Measurements from ENCODE around the gene MAP1B. TPM values are rescaled to one million over a fixed set of nuclear protein-coding genes. Genes with fewer than 3 reads are reported as not detected.

The MAP1B gene
- total RNA-seq, 1 experiment from 2014 or later, result 195 TPM

DNA sequence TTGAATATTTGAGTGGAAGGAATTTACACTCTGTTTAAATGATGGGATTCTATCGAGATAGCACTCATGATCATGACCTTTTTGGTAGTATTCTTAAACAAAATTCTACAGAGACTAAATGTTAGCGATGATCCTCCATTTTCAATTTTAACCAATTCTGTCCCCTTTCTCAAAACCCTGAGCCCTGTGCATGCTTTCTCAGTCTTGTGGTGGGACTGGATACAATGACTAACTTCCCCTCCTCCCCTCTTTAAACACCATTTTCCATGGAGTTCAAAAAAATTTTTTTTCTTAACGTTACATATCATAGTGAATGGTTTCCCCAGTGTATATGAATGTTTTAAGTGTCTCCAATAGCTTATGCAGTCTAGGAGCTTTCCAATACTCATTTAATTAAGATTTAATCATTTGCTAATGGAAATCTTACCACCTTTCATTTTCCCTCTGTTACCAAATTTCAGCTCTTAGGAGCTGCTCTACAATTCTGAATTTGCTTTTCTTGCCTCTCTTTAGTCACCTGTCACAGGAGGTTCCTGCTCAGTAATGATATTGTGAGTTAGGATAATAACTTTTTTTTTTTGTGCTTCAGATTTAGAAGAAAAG lies 101.2 kb downstream of the MAP1B start:
- peaks cover 65% of the 10 kb centered on the region for H3K4me1 ChIP-seq (replicated peaks)
- no peaks in the 10 kb centered on the region for H3K9me3 ChIP-seq (replicated peaks)
- no peaks in the 10 kb centered on the region for H3K27me3 ChIP-seq (replicated peaks)
- no peak overlapping the region for H3K27ac ChIP-seq
- H3K4me3 ChIP-seq, result no peak overlapping the region
- H3K36me3 ChIP-seq, result peaks cover 60% of the 10 kb centered on the region
- DNase-seq (ENCODE audit: low read depth in 1 of 2, low spot score in 2 of 2), result no peak

DNA sequence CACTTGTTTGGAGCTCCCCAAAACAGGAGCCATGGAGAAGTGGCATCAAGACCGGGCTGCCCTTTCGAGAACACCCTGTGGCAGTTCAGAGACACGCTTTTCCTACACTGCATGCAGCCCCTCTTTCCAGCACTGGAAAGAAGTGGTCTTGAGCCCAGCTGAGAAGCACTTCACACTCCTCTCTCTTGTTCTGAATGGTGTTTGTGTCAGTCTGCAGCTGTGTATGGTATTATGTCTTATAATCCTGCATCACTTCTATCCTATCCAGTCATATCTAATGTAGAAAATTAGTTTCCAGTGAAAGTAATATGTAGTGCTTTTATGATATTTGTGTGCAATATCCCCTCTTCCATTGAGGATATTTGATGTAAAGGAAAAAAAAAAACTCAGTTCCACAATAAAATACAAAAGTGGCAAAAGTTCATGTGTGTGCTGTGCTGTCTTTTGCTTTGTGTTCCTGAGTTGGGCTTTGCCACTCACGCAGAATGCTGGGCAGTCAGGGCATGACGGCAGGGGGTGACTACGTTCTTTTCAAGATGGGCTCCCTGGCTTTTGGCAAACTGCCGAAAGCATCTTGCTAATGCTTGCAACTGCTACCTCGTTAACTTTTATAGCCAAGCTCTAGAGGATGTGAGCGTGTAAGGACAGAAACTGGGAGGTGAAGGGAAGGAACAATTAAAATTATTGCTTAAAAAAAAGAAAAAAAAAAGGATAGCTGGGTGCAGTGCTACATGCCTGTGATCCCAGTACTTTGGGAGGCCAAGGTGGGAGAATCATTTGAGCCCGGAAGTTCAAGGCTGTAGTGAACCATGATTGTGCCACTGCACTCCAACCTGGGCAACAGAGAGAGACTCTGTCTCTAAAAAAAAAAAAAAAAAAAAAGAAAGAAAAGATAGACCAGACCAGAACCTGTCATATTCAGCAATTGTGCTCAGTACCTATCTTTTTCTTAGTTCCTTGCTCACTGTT lies 102.2 kb downstream of the MAP1B start:
- H3K36me3 ChIP-seq, result peaks cover 50% of the 10 kb centered on the region

DNA sequence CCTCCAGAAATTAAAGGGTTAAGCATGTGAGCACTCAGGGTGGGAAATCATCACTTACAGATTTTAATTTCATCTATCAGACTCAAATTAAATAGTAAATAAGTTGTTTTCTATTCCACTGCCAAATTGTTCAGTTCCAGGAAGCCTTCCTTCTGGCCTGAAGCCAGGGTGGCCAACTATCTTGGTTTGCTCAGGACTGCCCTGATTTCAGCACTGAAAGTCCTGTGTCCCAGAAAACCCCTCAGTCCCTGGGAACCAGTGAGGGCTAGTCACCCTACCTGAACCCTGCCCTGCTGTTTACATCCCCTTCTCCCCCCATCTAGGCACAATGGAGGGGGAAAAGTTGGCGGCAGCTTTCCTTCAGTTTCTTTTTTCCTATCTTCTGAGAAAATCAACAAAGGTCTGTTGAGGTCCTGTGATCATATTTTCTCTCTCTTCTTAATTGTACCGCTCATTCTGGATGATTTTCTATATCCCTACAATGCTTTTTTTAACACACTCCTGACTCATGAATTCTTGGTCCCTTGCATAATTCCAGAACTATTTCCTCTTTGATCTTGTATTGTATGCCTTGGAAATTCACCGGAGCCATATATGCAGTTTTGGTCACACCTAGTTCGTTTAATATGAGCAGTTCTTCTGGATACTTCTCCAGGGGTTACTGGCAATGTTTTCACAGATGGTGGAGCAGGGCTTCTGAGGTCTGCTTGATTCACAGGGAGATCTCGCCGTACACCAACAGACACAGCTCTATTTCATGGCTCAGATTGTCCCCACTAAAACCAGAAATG lies 103.8 kb downstream of the MAP1B start:
- H3K27ac ChIP-seq, result peak overlapping the region; percentile 72
- DNase-seq (ENCODE audit: low read depth in 1 of 2, low spot score in 2 of 2), result peak; percentile 60 to 81
- no peak overlapping the region for H3K4me3 ChIP-seq
- no peaks in the 10 kb centered on the region for H3K27me3 ChIP-seq (replicated peaks)
- peaks cover 39% of the 10 kb centered on the region for H3K4me1 ChIP-seq (replicated peaks)
- no peaks in the 10 kb centered on the region for H3K9me3 ChIP-seq (replicated peaks)
- H3K36me3 ChIP-seq, result peaks cover 33% of the 10 kb centered on the region

More for the DNA sequence above, 102.2 kb downstream of the MAP1B start:
- DNase-seq (ENCODE audit: low read depth in 1 of 2, low spot score in 2 of 2), result no peak
- Histone ChIP-seq H3K9me3 (replicated peaks) (no peaks in the 10 kb centered on the region), H3K27me3 (replicated peaks) (no peaks in the 10 kb centered on the region), H3K27ac (peak overlapping the region; percentile 72; the same call in 1 of the 2 replicates), H3K4me3 (no peak overlapping the region), H3K4me1 (replicated peaks) (peaks cover 55% of the 10 kb centered on the region)

DNA sequence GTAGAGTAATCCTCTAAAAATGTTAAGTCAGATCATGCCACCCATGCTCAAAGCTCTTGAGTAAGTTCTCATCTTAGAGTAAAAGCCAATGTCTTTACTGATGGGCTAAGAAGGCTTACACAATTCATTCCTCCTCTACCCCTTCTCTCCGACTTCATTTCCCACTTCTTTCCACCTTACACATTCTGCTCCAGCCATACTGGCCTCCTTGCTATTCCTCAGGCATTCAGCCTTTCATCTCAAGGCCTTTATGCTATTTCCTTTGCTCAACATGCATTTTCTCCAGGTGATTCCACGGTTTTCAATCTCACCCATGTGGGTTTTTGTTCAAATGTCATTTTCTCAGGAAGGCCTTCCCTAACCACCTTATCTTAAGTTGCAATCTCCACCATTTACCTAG lies 104.9 kb downstream of the MAP1B start:
- DNase-seq (ENCODE audit: low read depth in 1 of 2, low spot score in 2 of 2), result no peak
- Histone ChIP-seq H3K9me3 (replicated peaks) (no peaks in the 10 kb centered on the region), H3K27ac (no peak overlapping the region; the same call in 1 of the 2 replicates), H3K4me1 (replicated peaks) (peaks cover 36% of the 10 kb centered on the region), H3K27me3 (replicated peaks) (no peaks in the 10 kb centered on the region), H3K36me3 (peaks cover 22% of the 10 kb centered on the region), H3K4me3 (no peak overlapping the region)

DNA sequence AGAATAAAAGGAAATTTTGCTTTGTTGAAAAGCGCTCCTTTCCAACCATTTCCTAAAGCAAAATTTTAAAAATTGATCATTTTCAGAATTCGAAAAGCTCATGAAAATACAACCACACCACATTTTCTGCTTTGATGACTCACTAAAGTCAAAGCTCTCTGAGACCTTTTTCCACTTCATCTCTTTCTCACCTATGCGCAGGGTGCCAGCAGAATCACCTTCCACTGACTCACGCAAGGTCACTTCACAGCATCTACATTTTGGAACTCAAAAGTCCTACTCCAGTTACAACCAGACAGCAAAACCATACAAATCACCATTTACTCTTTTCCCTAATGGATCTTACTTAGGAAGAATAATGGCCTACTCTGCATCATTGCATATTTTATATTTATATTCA lies 106.2 kb downstream of the MAP1B start:
- no peak for DNase-seq (ENCODE audit: low read depth in 1 of 2, low spot score in 2 of 2)
- Histone ChIP-seq H3K27me3 (replicated peaks) (no peaks in the 10 kb centered on the region), H3K4me3 (no peak overlapping the region), H3K4me1 (replicated peaks) (peaks cover 31% of the 10 kb centered on the region), H3K9me3 (replicated peaks) (no peaks in the 10 kb centered on the region), H3K36me3 (peaks cover 22% of the 10 kb centered on the region), H3K27ac (no peak overlapping the region)

DNA sequence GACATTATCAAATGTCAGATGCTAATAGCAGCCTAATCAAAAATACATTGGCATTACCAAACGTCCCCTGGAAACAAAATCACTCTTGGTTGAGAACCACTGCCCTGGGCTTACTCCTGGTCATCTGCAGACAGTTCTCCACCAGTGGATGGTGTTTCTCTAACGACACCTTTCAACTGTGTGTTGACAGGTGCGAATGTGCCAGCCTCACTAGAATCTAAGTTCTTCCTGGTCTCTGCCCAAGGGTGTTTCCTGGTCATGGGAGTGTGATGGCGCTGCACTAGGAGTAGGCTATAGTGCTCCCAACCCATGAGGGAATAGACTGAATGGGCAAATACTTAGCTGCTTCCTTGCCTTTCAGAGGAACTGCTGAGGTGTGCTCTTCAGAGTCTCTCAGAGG lies 106.9 kb downstream of the MAP1B start:
- Histone ChIP-seq H3K36me3 (peaks cover 19% of the 10 kb centered on the region), H3K27ac (no peak overlapping the region), H3K4me3 (no peak overlapping the region), H3K27me3 (replicated peaks) (no peaks in the 10 kb centered on the region), H3K4me1 (replicated peaks) (peaks cover 28% of the 10 kb centered on the region), H3K9me3 (replicated peaks) (no peaks in the 10 kb centered on the region)
- no peak for DNase-seq (ENCODE audit: low read depth in 1 of 2, low spot score in 2 of 2)

DNA sequence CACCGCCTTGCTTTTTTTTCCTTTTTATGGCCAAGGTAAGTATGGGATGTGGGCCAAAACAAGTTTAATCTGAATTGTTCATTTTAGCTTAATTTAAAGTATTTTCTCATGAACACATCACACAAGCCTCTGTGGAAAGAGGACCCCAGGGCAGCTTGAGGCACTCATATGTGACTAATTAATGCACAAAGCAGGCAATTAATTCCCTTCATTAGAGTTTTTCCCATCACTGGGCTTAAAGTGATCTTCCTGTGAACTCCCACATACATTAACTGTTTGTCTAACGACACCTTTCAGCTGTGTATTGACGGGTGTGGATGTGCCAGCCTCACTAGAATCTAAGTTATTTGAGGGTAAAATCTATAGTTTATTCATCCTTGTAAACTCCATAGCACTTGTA lies 109.5 kb downstream of the MAP1B start:
- no peak overlapping the region for H3K4me3 ChIP-seq
- H3K9me3 ChIP-seq (replicated peaks), result no peaks in the 10 kb centered on the region
- H3K27ac ChIP-seq, result no peak overlapping the region
- DNase-seq (ENCODE audit: low read depth in 1 of 2, low spot score in 2 of 2), result no peak
- peaks cover 4% of the 10 kb centered on the region for H3K4me1 ChIP-seq (replicated peaks)
- no peaks in the 10 kb centered on the region for H3K27me3 ChIP-seq (replicated peaks)
- H3K36me3 ChIP-seq, result peaks cover 42% of the 10 kb centered on the region

DNA sequence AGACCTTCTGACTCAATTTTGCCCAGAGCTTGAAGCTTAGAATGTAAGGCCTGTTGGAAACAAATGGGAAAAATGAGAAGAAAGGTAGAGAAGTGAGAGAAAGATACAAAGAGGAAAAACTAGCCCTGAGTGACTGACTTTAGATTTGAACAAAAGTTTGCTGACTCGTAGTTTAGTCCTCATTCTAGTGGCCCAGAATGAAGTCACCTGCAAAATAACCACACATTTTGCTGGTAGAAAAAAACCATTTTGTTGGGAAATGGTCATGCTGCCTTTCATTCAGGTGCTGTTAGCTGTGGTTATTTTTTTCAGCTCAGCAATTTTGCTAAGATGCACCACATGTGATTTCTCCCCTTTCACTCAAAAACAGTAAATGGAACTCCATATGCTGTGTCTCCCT lies 113.8 kb downstream of the MAP1B start:
- no peak overlapping the region for H3K27ac ChIP-seq
- no peak overlapping the region for H3K4me3 ChIP-seq
- no peaks in the 10 kb centered on the region for H3K9me3 ChIP-seq (replicated peaks)
- peaks cover 6% of the 10 kb centered on the region; the same call in 1 of the 2 replicates for H3K4me1 ChIP-seq (replicated peaks)
- peaks cover 83% of the 10 kb centered on the region for H3K36me3 ChIP-seq
- H3K27me3 ChIP-seq (replicated peaks), result no peaks in the 10 kb centered on the region
- no peak for DNase-seq (ENCODE audit: low read depth in 1 of 2, low spot score in 2 of 2)

DNA sequence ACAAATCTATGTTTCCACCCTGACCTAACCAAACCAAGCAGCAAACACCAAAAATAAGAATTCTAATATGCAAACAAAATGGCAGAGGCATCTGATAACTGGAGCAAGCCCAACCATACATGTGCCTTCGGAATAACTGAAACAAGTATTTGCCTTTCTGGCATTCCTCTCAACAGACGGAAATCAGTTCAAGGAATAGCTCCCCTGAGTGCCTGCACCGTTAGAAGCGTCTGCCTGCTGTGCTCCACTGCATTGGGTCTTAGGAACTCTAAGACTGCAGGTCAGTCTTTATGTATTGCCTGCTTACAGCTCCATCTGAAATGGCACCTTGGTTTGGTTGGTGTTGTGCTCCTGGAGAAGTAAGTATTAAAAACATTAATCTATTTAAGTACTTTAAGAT lies 114.3 kb downstream of the MAP1B start:
- peaks cover 87% of the 10 kb centered on the region for H3K36me3 ChIP-seq
- no peaks in the 10 kb centered on the region for H3K9me3 ChIP-seq (replicated peaks)

DNA sequence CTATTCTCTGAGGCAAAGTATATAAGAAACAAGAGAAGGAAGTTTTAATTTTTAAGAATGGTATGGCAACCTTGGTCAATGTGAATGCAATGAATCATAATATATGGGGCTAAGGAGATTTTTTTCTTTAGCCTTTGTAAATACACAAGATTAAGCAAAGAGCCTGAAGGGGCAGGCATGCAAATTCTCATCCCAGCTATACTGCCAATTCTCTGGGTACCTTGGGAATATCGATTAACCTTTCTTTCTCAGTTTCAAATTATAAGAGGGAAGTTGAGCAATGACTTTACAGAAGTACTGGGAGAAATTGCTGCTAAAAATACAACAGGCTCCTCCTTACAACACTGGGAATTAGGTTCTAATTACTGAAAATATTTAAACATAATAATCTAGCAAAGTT lies 115.2 kb downstream of the MAP1B start:
- Histone ChIP-seq H3K4me3 (no peak overlapping the region), H3K27ac (no peak overlapping the region), H3K36me3 (peaks cover 89% of the 10 kb centered on the region), H3K9me3 (replicated peaks) (no peaks in the 10 kb centered on the region), H3K4me1 (replicated peaks) (peaks cover 6% of the 10 kb centered on the region; the same call in 1 of the 2 replicates), H3K27me3 (replicated peaks) (no peaks in the 10 kb centered on the region)
- no peak for DNase-seq (ENCODE audit: low read depth in 1 of 2, low spot score in 2 of 2)

More for the DNA sequence above, 114.3 kb downstream of the MAP1B start:
- Histone ChIP-seq H3K27me3 (replicated peaks) (no peaks in the 10 kb centered on the region), H3K4me1 (replicated peaks) (peaks cover 6% of the 10 kb centered on the region; the same call in 1 of the 2 replicates), H3K27ac (no peak overlapping the region), H3K4me3 (no peak overlapping the region)
- DNase-seq (ENCODE audit: low read depth in 1 of 2, low spot score in 2 of 2), result no peak

DNA sequence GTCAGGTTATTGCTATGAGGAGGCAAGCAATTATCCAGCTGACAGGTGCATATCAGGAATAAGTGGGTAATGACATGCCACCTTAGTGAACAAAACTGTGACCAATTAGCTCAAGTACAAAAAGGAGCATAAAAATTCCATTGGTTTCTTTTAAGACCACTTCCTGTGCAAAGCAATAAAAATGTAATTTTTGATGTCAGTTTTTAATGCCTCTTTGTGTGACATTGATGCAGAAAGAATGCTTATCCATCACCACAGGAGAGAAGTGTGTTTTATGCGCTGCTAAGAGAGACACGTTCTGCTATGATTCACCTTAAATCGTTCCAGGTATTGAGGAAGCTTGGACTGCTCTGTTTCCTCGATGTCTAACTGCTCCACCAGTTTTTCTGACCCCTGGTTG lies 116.1 kb downstream of the MAP1B start:
- DNase-seq (ENCODE audit: low read depth in 1 of 2, low spot score in 2 of 2), result no peak
- H3K27ac ChIP-seq, result no peak overlapping the region
- H3K27me3 ChIP-seq (replicated peaks), result no peaks in the 10 kb centered on the region
- no peaks in the 10 kb centered on the region for H3K9me3 ChIP-seq (replicated peaks)
- peaks cover 6% of the 10 kb centered on the region; the same call in 1 of the 2 replicates for H3K4me1 ChIP-seq (replicated peaks)
- no peak overlapping the region for H3K4me3 ChIP-seq
- H3K36me3 ChIP-seq, result peaks cover 89% of the 10 kb centered on the region

DNA sequence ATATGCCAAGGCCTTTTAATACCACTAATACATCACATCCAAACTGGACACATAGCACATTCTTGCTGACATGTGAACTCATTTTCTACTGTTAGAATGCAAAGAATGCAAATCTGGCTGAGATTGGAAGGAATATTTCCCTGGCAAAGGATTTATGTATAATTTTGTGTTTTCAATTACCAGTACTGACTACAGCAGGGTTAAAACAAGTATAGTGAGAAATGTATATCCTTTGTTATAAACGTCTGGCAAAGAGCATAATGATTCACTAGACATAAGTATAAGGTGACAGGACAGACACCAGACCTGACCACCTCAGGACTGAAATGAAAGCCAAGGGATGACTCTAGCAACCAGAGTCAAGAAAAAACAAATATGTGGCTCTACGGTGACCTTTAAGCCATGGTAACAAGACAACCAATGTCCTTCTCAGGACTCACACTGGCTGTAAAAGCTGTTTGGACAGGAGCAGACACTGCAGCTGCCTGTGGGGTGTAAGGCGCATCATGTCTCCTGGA lies 117.7 kb downstream of the MAP1B start:
- H3K27ac ChIP-seq, result 0 out of 2 replicates have a peak overlapping the region, but pooled peaks have one; percentile 10
- H3K4me3 ChIP-seq, result no peak overlapping the region
- H3K36me3 ChIP-seq, result peaks cover 84% of the 10 kb centered on the region
- peaks cover 6% of the 10 kb centered on the region; the same call in 1 of the 2 replicates for H3K4me1 ChIP-seq (replicated peaks)
- no peak for DNase-seq (ENCODE audit: low read depth in 1 of 2, low spot score in 2 of 2)
- H3K27me3 ChIP-seq (replicated peaks), result no peaks in the 10 kb centered on the region
- H3K9me3 ChIP-seq (replicated peaks), result no peaks in the 10 kb centered on the region

DNA sequence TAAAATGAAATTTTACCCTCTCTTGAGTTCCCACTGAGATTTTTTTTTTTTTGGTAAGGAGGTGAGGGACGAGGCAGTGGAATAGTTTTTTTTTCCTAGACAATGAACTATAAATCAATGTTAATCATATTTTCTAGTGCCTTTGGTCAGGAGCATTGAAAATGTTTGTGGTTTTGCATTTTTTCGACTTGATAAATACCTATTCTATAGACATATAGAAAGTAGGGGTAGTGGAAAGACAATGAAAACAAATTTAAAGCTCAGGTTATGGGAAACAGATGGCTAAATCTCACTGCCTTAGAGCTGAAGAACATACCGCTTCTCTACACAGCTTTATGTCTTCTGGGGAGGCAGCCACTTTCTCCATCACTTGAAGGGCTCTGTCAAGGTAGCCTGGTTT lies 118.5 kb downstream of the MAP1B start:
- Histone ChIP-seq H3K27ac (no peak overlapping the region), H3K4me3 (no peak overlapping the region), H3K4me1 (replicated peaks) (peaks cover 6% of the 10 kb centered on the region; the same call in 1 of the 2 replicates), H3K27me3 (replicated peaks) (no peaks in the 10 kb centered on the region), H3K9me3 (replicated peaks) (no peaks in the 10 kb centered on the region), H3K36me3 (peaks cover 79% of the 10 kb centered on the region)
- no peak for DNase-seq (ENCODE audit: low read depth in 1 of 2, low spot score in 2 of 2)

Data from SJSA1 (cell line).